HG03045 (cell line): ENCODE measurements around the gene COX10.
"Not testable (repeated sequence)": the region's sequence is repeated elsewhere in the genome, so short reads cannot be mapped to it uniquely, and the experiment has no call there.

Source experiments
- ATAC-seq: cut with Tn5 transposase; IDR thresholded peaks from one replicate; pipeline ENCODE4 v1.9.1; 2021; ENCODE audit warnings: mild to moderate bottlenecking, moderate library complexity; ENCODE audit not compliant: unreplicated experiment

Gene COX10

GRCh38 chr17:14202388-14203166 lies 133.3 kb downstream of the COX10 start:
- ATAC-seq, result no peak

GRCh38 chr17:14203388-14203787 lies 134.1 kb downstream of the COX10 start:
- no peak for ATAC-seq

- no peak for ATAC-seq
Observed at GRCh38 chr17:14204084-14204483, 134.8 kb downstream of the COX10 start.

GRCh38 chr17:14204546-14204945 lies 135.2 kb downstream of the COX10 start:
- no peak for ATAC-seq

- no peak for ATAC-seq
Observed at GRCh38 chr17:14205380-14205779, 136.1 kb downstream of the COX10 start.

- ATAC-seq, result no peak
Observed at GRCh38 chr17:14205992-14206461, 136.7 kb downstream of the COX10 start.

GRCh38 chr17:14206891-14207290 lies 137.6 kb downstream of the COX10 start:
- ATAC-seq, result no peak

GRCh38 chr17:14207791-14208190 lies 138.5 kb downstream of the COX10 start:
- no peak for ATAC-seq

GRCh38 chr17:14209215-14209614 lies 139.9 kb downstream of the COX10 start:
- no peak for ATAC-seq

- no peak for ATAC-seq
Observed at GRCh38 chr17:14211246-14211645, 141.9 kb downstream of the COX10 start.

- ATAC-seq, result no peak
Observed at GRCh38 chr17:14211801-14212200, 142.5 kb downstream of the COX10 start.

- ATAC-seq, result no peak
Observed at GRCh38 chr17:14212401-14212800, 143.1 kb downstream of the COX10 start.

GRCh38 chr17:14214271-14214670 lies 145.0 kb downstream of the COX10 start:
- ATAC-seq, result no peak

GRCh38 chr17:14222611-14223010 lies 153.3 kb downstream of the COX10 start:
- no peak for ATAC-seq

- ATAC-seq, result no peak
Observed at GRCh38 chr17:14225254-14225980, 156.1 kb downstream of the COX10 start.

GRCh38 chr17:14227052-14227451 lies 157.7 kb downstream of the COX10 start:
- ATAC-seq, result no peak

- ATAC-seq, result no peak
Observed at GRCh38 chr17:14228903-14229302, 159.6 kb downstream of the COX10 start.

- ATAC-seq, result not testable (repeated sequence)
Observed at GRCh38 chr17:14231187-14231586, 161.9 kb downstream of the COX10 start.

GRCh38 chr17:14235047-14235446 lies 165.7 kb downstream of the COX10 start:
- ATAC-seq, result not testable (repeated sequence)

GRCh38 chr17:14236032-14236431 lies 166.7 kb downstream of the COX10 start:
- not testable (repeated sequence) for ATAC-seq

- not testable (repeated sequence) for ATAC-seq
Observed at GRCh38 chr17:14236762-14237161, 167.5 kb downstream of the COX10 start, which contains the start of gene CDRT15. TSS of gene CDRT15 (minus strand) at chr17:14236862. CDS start at chr17:14236833, 29 bp downstream.

- ATAC-seq, result not testable (repeated sequence)
Observed at GRCh38 chr17:14239271-14239670, 170.0 kb downstream of the COX10 start.
